Suprapubic skin (tissue), 3 donors: Measurements from ENCODE around the gene RASSF10.
"Not testable (repeated sequence)": the region's sequence is repeated elsewhere in the genome, so short reads cannot be mapped to it uniquely, and the experiment has no call there.

Source experiments
- CTCF ChIP-seq, 2 donors: fragments of 200-600 bp in 1 of 2; fragments of 450-650 bp in 1 of 2; sonication (generic) in 1 of 2; IDR thresholded peaks; one replicate each; pipeline ENCODE4 v1.5.1; 2016 to 2019; ENCODE audit warnings: antibody characterized with exemption in 2 of 2, mild to moderate bottlenecking in 1 of 2, moderate library complexity in 1 of 2
- EP300 ChIP-seq: sonication (generic); formaldehyde crosslinking; IDR thresholded peaks from one replicate; pipeline ENCODE4 v1.6.1; 2017; ENCODE audit warnings: antibody characterized with exemption
- POLR2A ChIP-seq, 2 donors: fragments of 450-650 bp; IDR thresholded peaks; one replicate each; pipeline ENCODE4 v1.6.1; 2017; ENCODE audit warnings: antibody characterized with exemption in 2 of 2, mild to moderate bottlenecking in 2 of 2, moderate library complexity in 2 of 2

- TF ChIP-seq POLR2A (IDR thresholded peaks at IDR 0.05); CTCF (IDR thresholded peaks at IDR 0.05); EP300: not testable (repeated sequence)
These were observed 36.0 kb downstream of the RASSF10 start for GRCh38 chr11:13045089-13045488.
